Astrocyte of the cerebellum (primary cell): ENCODE measurements around the gene MTHFD1L.
"Not testable (repeated sequence)": the region's sequence is repeated elsewhere in the genome, so short reads cannot be mapped to it uniquely, and the experiment has no call there.

Experiments used
- DNase-seq: peaks from one replicate; pipeline ENCODE4 v3.0.0-alpha.2; 2011; ENCODE audit warnings: low read depth
- H3K4me3 ChIP-seq: 2 replicates; pipeline ENCODE4 v1.5.1; 2011; ENCODE audit warnings: mild to moderate bottlenecking, low read depth, low read length, moderate library complexity
- in situ Hi-C: cut with HindIII; loops from 2 replicates; pipeline ENCODE4 v1.10.0; 2017; ENCODE audit warnings: low sequenced_read_pairs
- TF ChIP-seq, protein P1 (sequence below): IDR thresholded peaks from 2 replicates; pipeline ENCODE4 v1.5.1; 2012; ENCODE audit warnings: low read length, low read depth, moderate library complexity, mild to moderate bottlenecking; ENCODE audit errors: missing control alignments

MTHFD1L gene

DNA sequence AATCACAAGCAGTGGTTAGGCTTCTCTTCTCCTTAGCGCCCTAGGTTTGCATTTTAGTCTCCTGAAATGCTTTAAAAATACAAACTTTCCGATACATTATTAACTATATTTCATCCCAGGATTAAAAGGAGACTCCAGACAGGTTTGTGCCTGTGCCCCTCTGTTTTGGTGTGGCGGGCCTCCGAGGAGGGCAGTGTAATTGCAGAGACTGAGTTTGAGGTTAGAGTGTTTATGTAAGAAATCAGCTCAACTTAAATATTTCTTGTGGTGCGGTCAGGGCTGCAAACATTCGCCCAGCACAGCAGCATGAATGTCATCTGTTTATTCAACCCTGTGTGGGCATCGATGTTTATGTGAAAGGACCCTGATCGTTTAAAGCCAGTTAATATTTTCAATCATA is 243.9 kb downstream of the MTHFD1L start:
- H3K4me3 ChIP-seq, result no peak overlapping the region
- no peak for DNase-seq
- TF ChIP-seq, protein P1, sequence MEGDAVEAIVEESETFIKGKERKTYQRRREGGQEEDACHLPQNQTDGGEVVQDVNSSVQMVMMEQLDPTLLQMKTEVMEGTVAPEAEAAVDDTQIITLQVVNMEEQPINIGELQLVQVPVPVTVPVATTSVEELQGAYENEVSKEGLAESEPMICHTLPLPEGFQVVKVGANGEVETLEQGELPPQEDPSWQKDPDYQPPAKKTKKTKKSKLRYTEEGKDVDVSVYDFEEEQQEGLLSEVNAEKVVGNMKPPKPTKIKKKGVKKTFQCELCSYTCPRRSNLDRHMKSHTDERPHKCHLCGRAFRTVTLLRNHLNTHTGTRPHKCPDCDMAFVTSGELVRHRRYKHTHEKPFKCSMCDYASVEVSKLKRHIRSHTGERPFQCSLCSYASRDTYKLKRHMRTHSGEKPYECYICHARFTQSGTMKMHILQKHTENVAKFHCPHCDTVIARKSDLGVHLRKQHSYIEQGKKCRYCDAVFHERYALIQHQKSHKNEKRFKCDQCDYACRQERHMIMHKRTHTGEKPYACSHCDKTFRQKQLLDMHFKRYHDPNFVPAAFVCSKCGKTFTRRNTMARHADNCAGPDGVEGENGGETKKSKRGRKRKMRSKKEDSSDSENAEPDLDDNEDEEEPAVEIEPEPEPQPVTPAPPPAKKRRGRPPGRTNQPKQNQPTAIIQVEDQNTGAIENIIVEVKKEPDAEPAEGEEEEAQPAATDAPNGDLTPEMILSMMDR, result no peak
- in situ Hi-C loops, result no loop called here

- in situ Hi-C loops, result loop anchor here (5.0 kb wide), 2 partner anchors 47 to 78 kb away; no protein-coding TSS in a partner anchor
These were observed 244.5 kb downstream of the MTHFD1L start for GRCh38 chr6:151109869-151110575.

DNA sequence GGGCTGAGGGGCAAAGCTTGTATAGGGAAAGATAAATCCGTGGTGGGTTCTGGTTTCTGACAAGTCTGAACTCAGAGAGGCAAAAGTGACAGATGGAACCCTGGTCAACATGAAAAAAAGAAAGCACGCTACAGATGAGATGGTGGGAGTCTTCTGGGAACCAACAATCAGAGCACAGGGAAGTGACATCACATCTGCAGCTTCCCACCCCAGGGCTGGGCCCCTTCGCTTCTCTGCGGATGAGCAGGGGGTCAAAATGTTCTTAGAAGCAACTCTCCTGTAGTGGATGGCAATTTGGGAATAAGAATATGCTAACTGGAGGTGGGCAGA is 245.0 kb downstream of the MTHFD1L start:
- no peak overlapping the region for H3K4me3 ChIP-seq

More at GRCh38 chr6:151109869-151110575, 244.5 kb downstream of the MTHFD1L start:
- TF ChIP-seq, protein P1, result no peak
- H3K4me3 ChIP-seq, result no peak overlapping the region
- no peak for DNase-seq

GRCh38 chr6:151111670-151112069 is 246.2 kb downstream of the MTHFD1L start:
- no peak overlapping the region for H3K4me3 ChIP-seq
- DNase-seq, result no peak
- TF ChIP-seq, protein P1, result no peak
- in situ Hi-C loops, result loop anchor here (5.0 kb wide), 2 partner anchors 46 to 79 kb away; no protein-coding TSS in a partner anchor

More for the DNA sequence above, 245.0 kb downstream of the MTHFD1L start:
- in situ Hi-C loops, result loop anchor here (5.0 kb wide), 2 partner anchors 47 to 78 kb away; no protein-coding TSS in a partner anchor
- TF ChIP-seq, protein P1, result no peak
- DNase-seq, result no peak

- in situ Hi-C loops, result loop anchor here (5.0 kb wide), 2 partner anchors 45 to 80 kb away; no protein-coding TSS in a partner anchor
- no peak overlapping the region for H3K4me3 ChIP-seq
- no peak for DNase-seq
- TF ChIP-seq, protein P1, result no peak
These were observed 246.6 kb downstream of the MTHFD1L start for GRCh38 chr6:151112130-151112529.

GRCh38 chr6:151112884-151113283 is 247.4 kb downstream of the MTHFD1L start:
- DNase-seq, H3K4me3 ChIP-seq: not testable (repeated sequence)
- in situ Hi-C loops, result loop anchor here (5.0 kb wide), 2 partner anchors 44 to 81 kb away; no protein-coding TSS in a partner anchor

DNA sequence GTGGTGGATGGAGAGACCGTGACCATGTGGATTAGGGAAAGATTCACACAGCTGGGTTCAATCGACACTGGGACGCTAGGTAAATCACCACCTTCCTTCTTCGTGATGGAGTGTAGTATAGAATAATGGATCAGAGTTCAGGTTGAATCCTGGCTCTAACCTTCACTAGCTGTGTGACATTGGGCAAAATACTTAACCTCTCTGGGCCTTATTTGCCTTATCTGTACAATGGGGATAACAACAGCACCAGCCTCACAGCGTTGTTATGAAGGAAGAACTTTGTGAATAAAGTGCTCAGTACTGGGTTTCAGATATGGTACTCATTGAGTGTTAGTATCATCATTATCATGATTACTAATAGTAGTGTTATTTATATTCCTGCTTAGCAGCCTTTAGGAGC is 248.1 kb downstream of the MTHFD1L start:
- in situ Hi-C loops, result loop anchor here (5.0 kb wide), 2 partner anchors 44 to 81 kb away; no protein-coding TSS in a partner anchor
- no peak for DNase-seq
- TF ChIP-seq, protein P1, result no peak
- H3K4me3 ChIP-seq, result no peak overlapping the region
